Measurements from ENCODE around the gene NOD2. TPM values are rescaled to one million over a fixed set of nuclear protein-coding genes. Genes with fewer than 3 reads are reported as not detected.
A peak's percentile ranks its signal among the peaks of the same experiment; 100 is the strongest.

NOD2 gene
- total RNA-seq, 1 donor from 2014 or later: 0.51 TPM

GRCh38 chr16:50709980-50710379 lies 16.6 kb downstream of the NOD2 start:
- peaks cover 4% of the 10 kb centered on the region for H3K9me3 Mint-ChIP-seq
- no peak overlapping the region for H3K4me3 Mint-ChIP-seq
- peaks cover 1% of the 10 kb centered on the region for H3K36me3 Mint-ChIP-seq (ENCODE audit: low read depth)
- TF ChIP-seq CTCF (conservative IDR thresholded peaks at IDR 0.05): no peak
- no peak overlapping the region for H3K27ac Mint-ChIP-seq (ENCODE audit: unreplicated experiment)
- H3K4me1 Mint-ChIP-seq: peaks cover 4% of the 10 kb centered on the region
- no peak for DNase-seq (ENCODE audit: low read depth, low spot score)
- H3K27me3 Mint-ChIP-seq (ENCODE audit: low read depth): peaks cover 5% of the 10 kb centered on the region

GRCh38 chr16:50711040-50711439 lies 17.6 kb downstream of the NOD2 start:
- peaks cover 5% of the 10 kb centered on the region for H3K4me1 Mint-ChIP-seq
- TF ChIP-seq CTCF (conservative IDR thresholded peaks at IDR 0.05): no peak
- H3K27ac Mint-ChIP-seq (ENCODE audit: unreplicated experiment): peak overlapping the region; percentile 19
- H3K36me3 Mint-ChIP-seq (ENCODE audit: low read depth): no peaks in the 10 kb centered on the region
- DNase-seq (ENCODE audit: low read depth, low spot score): no peak
- H3K4me3 Mint-ChIP-seq: no peak overlapping the region
- H3K9me3 Mint-ChIP-seq: no peaks in the 10 kb centered on the region
- H3K27me3 Mint-ChIP-seq (ENCODE audit: low read depth): peaks cover 5% of the 10 kb centered on the region

- no peaks in the 10 kb centered on the region for H3K9me3 Mint-ChIP-seq
- H3K4me3 Mint-ChIP-seq: no peak overlapping the region
Observed at GRCh38 chr16:50711862-50712559, 18.6 kb downstream of the NOD2 start.

GRCh38 chr16:50712560-50712898 lies 19.1 kb downstream of the NOD2 start:
- no peaks in the 10 kb centered on the region for H3K36me3 Mint-ChIP-seq (ENCODE audit: low read depth)
- no peak overlapping the region for H3K4me3 Mint-ChIP-seq
- H3K27me3 Mint-ChIP-seq (ENCODE audit: low read depth): peaks cover under 1% of the 10 kb centered on the region
- no peak overlapping the region for H3K27ac Mint-ChIP-seq (ENCODE audit: unreplicated experiment)
- DNase-seq (ENCODE audit: low read depth, low spot score): no peak
- peaks cover 20% of the 10 kb centered on the region for H3K4me1 Mint-ChIP-seq
- TF ChIP-seq CTCF (conservative IDR thresholded peaks at IDR 0.05): no peak
- H3K9me3 Mint-ChIP-seq: no peaks in the 10 kb centered on the region

More at GRCh38 chr16:50711862-50712559, 18.6 kb downstream of the NOD2 start:
- no peak overlapping the region for H3K27ac Mint-ChIP-seq (ENCODE audit: unreplicated experiment)
- H3K36me3 Mint-ChIP-seq (ENCODE audit: low read depth): no peaks in the 10 kb centered on the region
- no peak for TF ChIP-seq CTCF (conservative IDR thresholded peaks at IDR 0.05)
- DNase-seq (ENCODE audit: low read depth, low spot score): no peak
- peaks cover 14% of the 10 kb centered on the region for H3K4me1 Mint-ChIP-seq
- peaks cover 5% of the 10 kb centered on the region for H3K27me3 Mint-ChIP-seq (ENCODE audit: low read depth)

- no peak for TF ChIP-seq CTCF (conservative IDR thresholded peaks at IDR 0.05)
- H3K27ac Mint-ChIP-seq (ENCODE audit: unreplicated experiment): no peak overlapping the region
- no peaks in the 10 kb centered on the region for H3K9me3 Mint-ChIP-seq
- DNase-seq (ENCODE audit: low read depth, low spot score): no peak
- H3K4me1 Mint-ChIP-seq: peaks cover 24% of the 10 kb centered on the region
- H3K4me3 Mint-ChIP-seq: no peak overlapping the region
- H3K27me3 Mint-ChIP-seq (ENCODE audit: low read depth): no peaks in the 10 kb centered on the region
- no peaks in the 10 kb centered on the region for H3K36me3 Mint-ChIP-seq (ENCODE audit: low read depth)
Observed at GRCh38 chr16:50712956-50713355, 19.6 kb downstream of the NOD2 start.
